NOMO-1 treated with DMSO at 0.1 percent for 48 hours (cell line): ENCODE measurements around the gene CLP1.
"Not testable (repeated sequence)": the region's sequence is repeated elsewhere in the genome, so short reads cannot be mapped to it uniquely, and the experiment has no call there.

Experiments used
- DNase-seq: peaks from one replicate; lab custom pipeline; 2025; ENCODE audit not compliant: unreplicated experiment; lab: John Stamatoyannopoulos, UW

The CLP1 gene

GRCh38 chr11:57659669-57660068 is 2.1 kb downstream of the CLP1 start:
- no peak for DNase-seq

DNA sequence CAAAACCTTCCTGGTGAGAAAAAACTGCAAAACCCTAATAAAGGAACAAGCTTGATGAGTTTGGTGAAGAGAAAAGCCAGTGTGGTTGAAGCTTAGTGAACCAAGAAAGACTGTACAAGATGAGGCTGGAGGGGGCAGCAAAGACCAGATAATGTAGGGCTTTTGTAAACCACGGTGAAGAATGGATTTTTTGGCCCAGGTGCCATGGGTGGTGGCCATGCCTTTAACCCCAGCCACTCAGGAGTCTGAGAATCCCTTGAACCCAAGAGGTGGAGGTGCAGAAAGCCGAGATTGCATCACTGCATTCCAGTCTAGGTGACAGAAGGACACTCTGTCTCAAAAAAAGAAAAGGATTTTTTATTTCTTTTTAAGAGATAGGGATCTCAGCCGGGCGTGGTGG is 5.3 kb downstream of the CLP1 start:
- no peak for DNase-seq

DNA sequence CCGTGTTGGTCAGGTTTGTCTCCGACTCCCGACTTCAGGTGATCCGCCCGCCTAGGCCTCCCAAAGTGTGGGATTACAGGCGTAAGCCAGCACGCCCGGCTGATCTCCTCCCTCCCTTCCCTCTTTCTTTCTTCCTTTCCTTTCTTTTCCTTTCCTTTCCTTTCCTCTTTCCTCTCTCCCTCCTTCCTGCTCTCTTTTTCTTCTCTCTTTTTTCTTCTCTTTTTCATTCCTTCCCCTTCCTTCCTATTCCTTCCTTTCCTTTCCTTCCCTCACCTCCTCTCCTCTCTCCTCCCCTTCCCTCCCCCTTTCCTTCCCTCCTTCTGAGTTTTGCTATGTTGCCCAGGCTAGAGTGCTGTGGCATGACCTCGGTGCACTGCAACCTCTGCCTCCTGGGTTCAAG is 6.4 kb downstream of the CLP1 start:
- no peak for DNase-seq

- DNase-seq = peak; percentile 98
Observed at GRCh38 chr11:57667117-57667735, 9.7 kb downstream of the CLP1 start.

GRCh38 chr11:57667736-57668433 is 10.3 kb downstream of the CLP1 start, which contains the start of gene ZDHHC5:
ZDHHC5 (plus strand) TSS chr11:57668114; CDS start chr11:57673091, 4,977 bp downstream.
- peak; percentile 98 for DNase-seq

GRCh38 chr11:57668434-57668782 is 10.8 kb downstream of the CLP1 start:
- DNase-seq = peak; percentile 45

DNA sequence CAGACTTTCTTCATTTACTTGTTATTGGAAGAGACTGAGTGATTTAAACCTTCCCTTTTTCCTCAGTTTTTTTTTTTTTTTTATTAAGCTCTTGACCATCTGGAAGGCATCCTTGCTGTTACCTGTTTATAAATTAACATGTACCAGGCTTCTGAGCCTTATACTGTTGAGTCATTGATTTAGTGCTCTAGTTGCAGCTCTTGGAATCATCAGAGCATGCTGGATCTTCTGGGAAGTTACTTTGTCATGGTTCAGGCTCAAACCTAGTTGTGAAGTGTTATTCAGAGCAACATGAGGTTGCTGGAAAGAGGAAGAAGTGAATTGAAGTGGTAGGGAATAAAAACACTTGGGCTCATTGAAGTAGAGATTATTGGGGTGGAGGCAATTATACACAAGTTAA is 16.7 kb downstream of the CLP1 start:
- DNase-seq = no peak

DNA sequence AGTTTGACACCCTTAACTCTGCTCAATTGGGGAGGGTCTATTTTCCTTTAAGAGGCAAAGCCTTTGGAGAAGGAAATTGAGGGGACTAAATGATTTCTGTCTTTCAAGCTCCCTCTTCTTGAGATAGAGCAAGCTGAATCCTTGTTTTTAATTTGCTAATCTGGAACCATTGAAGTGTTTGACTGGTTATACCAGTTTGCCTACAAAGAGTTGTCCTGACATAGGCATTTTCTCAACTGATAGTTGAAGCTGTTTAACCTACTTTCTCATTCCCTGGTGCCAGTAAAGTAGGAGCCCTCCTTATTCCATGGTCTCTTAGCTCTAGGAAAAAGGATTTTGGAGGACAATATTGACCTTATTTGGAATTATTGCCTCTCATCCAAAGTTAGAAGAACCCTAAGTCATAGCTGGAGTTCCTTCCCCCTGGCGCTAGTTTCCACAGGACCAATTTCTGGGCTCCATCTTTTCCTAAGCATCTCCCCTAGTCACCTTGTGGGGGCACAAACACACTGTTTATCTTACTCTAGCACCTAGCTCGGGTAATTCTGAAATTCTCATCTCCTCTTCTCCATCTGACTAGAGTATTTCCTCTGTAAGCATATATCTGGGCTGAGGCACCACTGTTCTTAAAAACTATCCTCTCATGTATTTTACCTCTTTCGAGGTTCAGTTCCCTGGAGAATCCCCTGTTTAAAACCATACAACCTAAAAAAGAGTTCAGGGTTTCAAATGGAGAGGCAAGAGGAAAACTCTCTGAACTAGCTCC is 17.8 kb downstream of the CLP1 start:
- no peak for DNase-seq

DNA sequence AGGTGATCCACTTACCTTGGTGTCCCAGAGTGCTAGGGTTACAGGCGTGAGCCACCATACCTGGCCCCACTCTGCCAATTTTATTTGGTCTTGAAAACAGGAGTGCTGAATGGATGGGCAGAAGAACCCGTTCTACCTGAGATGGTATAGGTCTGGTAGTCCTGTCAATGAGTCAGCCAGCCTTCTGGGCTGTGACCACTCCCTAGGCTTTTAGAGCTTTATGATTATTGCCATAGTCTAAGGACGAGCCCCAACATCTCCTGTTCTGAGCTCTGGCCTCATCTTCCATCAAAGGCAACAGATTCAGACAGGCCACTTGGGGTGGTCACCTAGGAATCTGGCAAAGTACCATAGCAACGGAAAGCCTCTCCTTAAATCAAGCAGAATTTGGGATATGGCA is 21.8 kb downstream of the CLP1 start:
- DNase-seq = no peak

DNA sequence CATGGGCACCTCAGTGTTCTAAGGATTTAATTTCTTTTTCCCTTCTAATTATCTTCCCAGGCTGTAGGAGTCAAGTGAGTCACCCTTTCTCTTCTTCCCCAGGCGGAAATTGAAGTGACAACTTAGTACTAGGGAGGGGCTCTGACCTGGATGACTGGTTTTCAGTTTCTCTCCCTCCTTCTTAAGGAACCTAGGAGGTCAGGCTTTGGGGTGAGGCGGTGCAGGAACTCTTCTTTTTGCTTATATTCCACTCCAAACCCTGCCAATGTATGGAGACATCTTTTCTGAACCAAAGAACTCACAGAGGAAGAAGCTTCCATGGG is 23.0 kb downstream of the CLP1 start:
- no peak for DNase-seq

DNA sequence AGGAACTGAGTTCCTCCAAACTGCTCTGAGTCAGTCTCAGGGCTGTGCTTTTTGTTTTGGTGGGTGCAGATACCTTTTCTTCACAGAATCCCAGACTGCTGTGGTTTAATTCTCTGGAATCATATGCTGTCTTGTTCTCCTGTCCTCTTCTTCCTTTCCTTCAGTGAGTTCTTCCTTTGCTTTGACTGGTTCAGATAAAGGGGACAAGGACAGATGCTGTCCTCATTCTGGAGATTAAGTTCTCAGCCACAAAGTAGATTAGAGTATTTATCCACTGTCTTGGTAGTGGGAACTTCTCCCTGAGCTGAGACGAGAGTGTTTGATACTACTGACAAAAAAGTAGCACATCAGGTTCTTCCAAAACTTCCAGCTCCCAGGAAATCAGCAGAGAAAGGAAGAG is 23.6 kb downstream of the CLP1 start:
- DNase-seq = no peak

DNA sequence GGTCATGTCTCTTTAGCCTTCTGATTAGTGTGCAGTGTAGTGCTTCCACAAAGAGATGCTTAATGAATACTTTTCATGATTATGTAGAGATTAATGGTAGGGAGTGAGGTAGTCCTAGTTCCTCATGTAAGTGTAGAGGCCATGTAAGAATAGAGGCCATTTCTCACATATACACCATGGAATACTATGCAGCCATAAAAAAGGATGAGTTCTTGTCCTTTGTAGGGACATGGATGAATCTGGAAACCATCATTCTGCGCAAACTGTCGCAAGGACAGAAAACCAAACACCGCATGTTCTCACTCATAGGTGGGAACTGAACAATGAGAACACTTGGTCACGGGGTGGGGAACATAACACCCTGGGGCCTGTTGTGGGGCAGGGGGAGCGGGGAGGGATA is 32.9 kb downstream of the CLP1 start:
- DNase-seq = not testable (repeated sequence)

DNA sequence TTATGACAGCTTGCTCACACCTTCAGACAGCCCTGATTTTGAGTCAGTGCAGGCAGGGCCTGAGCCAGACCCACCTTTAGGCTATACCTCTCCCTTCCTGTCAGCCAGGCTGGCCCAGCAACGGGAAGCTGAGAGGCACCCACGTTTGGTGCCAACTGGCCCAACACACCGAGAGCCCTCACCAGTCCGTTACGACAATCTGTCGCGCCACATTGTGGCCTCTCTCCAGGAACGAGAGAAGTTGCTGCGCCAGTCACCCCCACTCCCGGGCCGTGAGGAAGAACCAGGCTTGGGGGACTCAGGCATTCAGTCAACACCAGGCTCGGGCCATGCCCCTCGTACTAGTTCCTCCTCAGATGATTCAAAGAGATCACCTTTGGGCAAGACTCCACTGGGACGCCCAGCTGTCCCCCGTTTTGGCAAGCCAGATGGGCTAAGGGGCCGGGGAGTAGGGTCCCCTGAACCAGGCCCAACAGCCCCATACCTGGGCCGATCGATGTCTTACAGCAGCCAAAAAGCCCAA is 41.3 kb downstream of the CLP1 start:
- DNase-seq = no peak

DNA sequence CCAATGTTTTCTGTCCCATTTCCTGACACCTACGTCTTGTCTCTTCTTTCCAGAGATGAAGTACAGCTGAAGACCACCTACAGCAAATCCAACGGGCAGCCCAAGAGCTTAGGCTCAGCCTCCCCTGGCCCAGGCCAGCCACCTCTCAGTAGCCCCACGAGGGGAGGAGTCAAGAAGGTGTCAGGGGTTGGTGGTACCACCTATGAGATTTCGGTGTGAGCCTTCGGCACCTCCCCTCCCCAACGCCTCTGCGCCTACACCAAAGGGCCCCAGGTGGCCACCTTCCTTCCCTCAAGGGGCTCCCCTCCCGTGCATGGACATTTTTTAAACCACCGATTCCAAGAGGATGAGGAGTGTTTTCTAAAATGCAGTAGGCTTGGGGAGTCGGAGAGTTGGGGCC is 42.3 kb downstream of the CLP1 start:
- DNase-seq = no peak

DNA sequence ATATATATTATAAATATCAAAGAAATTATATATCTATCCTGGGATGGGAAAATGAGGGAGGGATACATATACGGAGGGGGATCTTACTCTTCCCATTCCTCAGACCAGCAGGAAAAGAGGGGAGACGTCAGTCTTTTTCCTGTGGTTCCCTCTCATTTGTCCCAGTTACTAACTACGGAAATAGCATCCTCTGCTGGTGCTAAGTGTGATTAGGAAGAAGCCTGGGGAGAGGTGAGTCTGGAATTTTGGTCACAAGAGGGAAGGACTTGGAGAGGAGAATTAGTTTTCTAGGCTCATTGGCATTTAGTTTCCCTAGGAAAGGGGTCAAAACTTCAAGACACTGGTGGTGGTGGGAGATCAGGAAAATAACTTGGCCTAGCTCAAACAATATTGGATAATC is 42.9 kb downstream of the CLP1 start:
- DNase-seq = no peak

GRCh38 chr11:57703341-57703740 is 45.8 kb downstream of the CLP1 start:
- no peak for DNase-seq

GRCh38 chr11:57704932-57705331 is 47.4 kb downstream of the CLP1 start:
- DNase-seq = no peak

DNA sequence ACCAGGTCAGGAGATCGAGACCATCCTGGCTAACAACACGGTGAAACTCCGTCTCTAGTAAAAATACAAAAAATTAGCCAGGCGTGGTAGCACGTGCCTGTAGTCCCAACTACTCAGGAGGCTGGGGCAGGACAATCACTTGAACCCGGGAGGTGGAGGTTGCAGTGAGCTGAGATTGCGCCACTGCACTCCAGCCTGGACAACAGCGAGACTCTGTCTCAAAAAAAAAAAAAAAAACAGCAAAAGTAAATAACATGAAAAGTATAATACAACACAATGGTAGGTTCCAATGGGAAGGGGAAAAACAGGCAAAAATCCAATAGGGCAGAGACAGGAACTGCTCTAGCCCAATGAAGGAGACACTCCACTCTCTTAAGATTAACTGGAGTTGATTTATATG is 47.9 kb downstream of the CLP1 start:
- DNase-seq = not testable (repeated sequence)

- no peak for DNase-seq
Observed at GRCh38 chr11:57709802-57710367, 52.3 kb downstream of the CLP1 start.
